HEK293 (cell line): ENCODE data around the gene NPDC1.

Source experiments
- CTCF ChIA-PET: fragments of 350-600 bp; formaldehyde crosslinking; extraction: SDS; loops from one replicate; lab custom pipeline; 2021; ENCODE audit warnings: antibody characterized with exemption; lab: Yijun Ruan, JAX
- POLR2A ChIA-PET: fragments of 300-600 bp; formaldehyde crosslinking; extraction: SDS; loops from one replicate; lab custom pipeline; 2020; ENCODE audit warnings: antibody characterized with exemption, inconsistent platforms; lab: Yijun Ruan, JAX
- H3K27ac ChIP-seq: fragments of 200-500 bp; sonication (Bioruptor generic); 2 replicates; pipeline ENCODE4 v1.5.1; 2014; ENCODE audit warnings: low read depth, low read length, control low read depth, inconsistent platforms; ENCODE audit errors: extremely low read depth
- H3K36me3 ChIP-seq, 2 experiments: fragments of 200-500 bp in 1 of 2; sonication (Bioruptor generic) in 1 of 2; 1 replicate in 1 of 2; 2 replicates in 1 of 2; pipeline ENCODE4 v1.5.1; 2014 to 2017; ENCODE audit warnings: inconsistent platforms in 2 of 2, low read length in 2 of 2; ENCODE audit not compliant: control insufficient read depth in 2 of 2, insufficient read depth in 1 of 2
- H3K4me1 ChIP-seq: fragments of 200-500 bp; sonication (Bioruptor generic); 2 replicates; pipeline ENCODE4 v1.5.1; 2014; ENCODE audit warnings: mild to moderate bottlenecking, low read length, inconsistent platforms; ENCODE audit not compliant: control insufficient read depth, insufficient read depth
- H3K4me3 ChIP-seq: 2 replicates; pipeline ENCODE4 v1.5.1; 2011; ENCODE audit warnings: low read depth, mild to moderate bottlenecking, control low read depth, low read length, moderate library complexity
- H3K9me3 ChIP-seq: fragments of 200-500 bp; sonication (Bioruptor generic); 2 replicates; pipeline ENCODE4 v1.5.1; 2014; ENCODE audit warnings: low read depth, low read length, inconsistent platforms; ENCODE audit not compliant: control insufficient read depth, insufficient read depth
- MEIS1 ChIP-seq: sonication (generic); formaldehyde crosslinking; IDR thresholded peaks from 2 replicates; pipeline ENCODE4 v1.8.1; 2022; ENCODE audit warnings: missing genetic modification reagents, mild to moderate bottlenecking, borderline replicate concordance
- MYNN ChIP-seq: fragments of 450-650 bp; formaldehyde crosslinking; IDR thresholded peaks from 2 replicates; pipeline ENCODE4 v1.5.1; 2016; ENCODE audit warnings: missing biosample characterization, missing genetic modification characterization, borderline replicate concordance
- PRDM1 ChIP-seq: fragments of 450-650 bp; formaldehyde crosslinking; IDR thresholded peaks from 2 replicates; pipeline ENCODE4; 2016; ENCODE audit warnings: missing biosample characterization, missing genetic modification characterization
- PRDM2 ChIP-seq: fragments of 450-650 bp; formaldehyde crosslinking; IDR thresholded peaks from 2 replicates; pipeline ENCODE4 v1.5.1; 2016; ENCODE audit warnings: missing biosample characterization, missing genetic modification characterization, borderline replicate concordance
- PRDM6 ChIP-seq: fragments of 450-650 bp; formaldehyde crosslinking; IDR thresholded peaks from 2 replicates; pipeline ENCODE4 v1.5.1; 2017; ENCODE audit warnings: missing biosample characterization, missing genetic modification characterization
- RBAK ChIP-seq: fragments of 450-650 bp; formaldehyde crosslinking; IDR thresholded peaks from 2 replicates; pipeline ENCODE4 v1.5.1; 2016; ENCODE audit warnings: missing biosample characterization, missing genetic modification characterization
- ZBTB44 ChIP-seq: fragments of 450-650 bp; IDR thresholded peaks from 2 replicates; pipeline ENCODE4 v1.5.1; 2018; ENCODE audit warnings: missing biosample characterization, mild to moderate bottlenecking, missing genetic modification characterization
- ZBTB48 ChIP-seq: fragments of 450-650 bp; formaldehyde crosslinking; IDR thresholded peaks from 2 replicates; pipeline ENCODE4 v1.5.1; 2016; ENCODE audit warnings: missing biosample characterization, missing genetic modification characterization
- ZNF114 ChIP-seq: fragments of 450-650 bp; formaldehyde crosslinking; IDR thresholded peaks from 2 replicates; pipeline ENCODE4 v1.5.0; 2017; ENCODE audit warnings: missing biosample characterization, missing genetic modification characterization
- ZNF121 ChIP-seq: fragments of 450-650 bp; formaldehyde crosslinking; IDR thresholded peaks from 2 replicates; pipeline ENCODE4 v1.5.1; 2016; ENCODE audit warnings: missing biosample characterization, missing genetic modification characterization
- ZNF223 ChIP-seq: fragments of 450-650 bp; formaldehyde crosslinking; IDR thresholded peaks from 2 replicates; pipeline ENCODE4 v1.5.1; 2016; ENCODE audit warnings: missing biosample characterization, missing genetic modification characterization
- ZNF391 ChIP-seq: fragments of 450-650 bp; formaldehyde crosslinking; IDR thresholded peaks from 2 replicates; pipeline ENCODE4 v1.5.1; 2016; ENCODE audit warnings: low read depth, missing biosample characterization, missing genetic modification characterization, borderline replicate concordance
- ZNF416 ChIP-seq: fragments of 450-650 bp; formaldehyde crosslinking; IDR thresholded peaks from 2 replicates; pipeline ENCODE4 v1.5.1; 2016; ENCODE audit warnings: missing biosample characterization, missing genetic modification characterization
- ZNF473 ChIP-seq: fragments of 450-650 bp; formaldehyde crosslinking; IDR thresholded peaks from 2 replicates; pipeline ENCODE4 v1.5.1; 2017; ENCODE audit warnings: missing biosample characterization, missing genetic modification characterization
- ZNF548 ChIP-seq: fragments of 450-650 bp; formaldehyde crosslinking; IDR thresholded peaks from 2 replicates; pipeline ENCODE4 v1.5.1; 2016; ENCODE audit warnings: missing biosample characterization, missing genetic modification characterization
- ZNF558 ChIP-seq: fragments of 450-650 bp; formaldehyde crosslinking; IDR thresholded peaks from 2 replicates; pipeline ENCODE4 v1.5.1; 2016; ENCODE audit warnings: missing biosample characterization, missing genetic modification characterization
- ZNF561 ChIP-seq: fragments of 450-650 bp; IDR thresholded peaks from 2 replicates; pipeline ENCODE4 v1.5.1; 2018; ENCODE audit warnings: missing biosample characterization, missing genetic modification characterization, borderline replicate concordance
- ZNF596 ChIP-seq: fragments of 450-650 bp; IDR thresholded peaks from 2 replicates; pipeline ENCODE4 v1.5.0; 2018; ENCODE audit warnings: missing biosample characterization, mild to moderate bottlenecking, missing genetic modification characterization, moderate library complexity
- ZNF623 ChIP-seq: fragments of 450-650 bp; formaldehyde crosslinking; IDR thresholded peaks from 2 replicates; pipeline ENCODE4 v1.5.1; 2016; ENCODE audit warnings: missing biosample characterization, missing genetic modification characterization
- ZNF624 ChIP-seq: fragments of 450-650 bp; formaldehyde crosslinking; IDR thresholded peaks from 2 replicates; pipeline ENCODE4 v1.5.1; 2017; ENCODE audit warnings: missing biosample characterization, missing genetic modification characterization
- ZNF768 ChIP-seq: fragments of 450-650 bp; formaldehyde crosslinking; IDR thresholded peaks from 2 replicates; pipeline ENCODE4 v1.5.1; 2018; ENCODE audit warnings: missing biosample characterization, mild to moderate bottlenecking, missing genetic modification characterization
- ZNF830 ChIP-seq: fragments of 450-650 bp; IDR thresholded peaks from 2 replicates; pipeline ENCODE4 v1.5.0; 2018; ENCODE audit warnings: missing biosample characterization, missing genetic modification characterization, low read depth, mild to moderate bottlenecking, moderate library complexity
- ZSCAN23 ChIP-seq: fragments of 450-650 bp; formaldehyde crosslinking; IDR thresholded peaks from 2 replicates; pipeline ENCODE4 v1.5.1; 2016; ENCODE audit warnings: missing biosample characterization, missing genetic modification characterization
- TF ChIP-seq, protein P1 (sequence below): fragments of 450-650 bp; formaldehyde crosslinking; IDR thresholded peaks from 2 replicates; pipeline ENCODE4 v1.5.1; 2016; ENCODE audit warnings: missing biosample characterization, missing genetic modification characterization
- TF ChIP-seq, protein P2 (sequence below): fragments of 450-650 bp; formaldehyde crosslinking; IDR thresholded peaks from 2 replicates; pipeline ENCODE4 v1.5.1; 2016; ENCODE audit warnings: missing biosample characterization, missing genetic modification characterization

Gene NPDC1

GRCh38 chr9:137070201-137070905 lies 24.4 kb upstream of the NPDC1 start, which contains the start of gene SAPCD2:
Gene SAPCD2, minus strand, starts transcription at chr9:137070557. Its CDS starts 97 bp downstream, at chr9:137070460.
- Histone ChIP-seq H3K4me1 (peaks cover 10% of the 10 kb centered on the region; the same call in 1 of the 2 replicates), H3K36me3 (peaks cover 0 to 10% of the 10 kb centered on the region in 2 experiments; a peak in 1 of 3 replicates), H3K4me3 (peak within 1 kb of the TSS; percentile 38), H3K9me3 (no peaks in the 10 kb centered on the region), H3K27ac (peak within 1 kb of the TSS; percentile 71)
- POLR2A ChIA-PET: interaction anchor here (0.6 to 9.1 kb wide), 33 partner anchors 10 to 722 kb away, joined by 3 to 137 read pairs (median 4); partner anchors contain the start of genes DNLZ, ENTPD2, MAN1B1 and NPDC1
- CTCF ChIA-PET: interaction anchor here (0.6 to 11.3 kb wide), 13 partner anchors 14 to 295 kb away, joined by 3 to 237 read pairs (median 6); partner anchors contain the start of genes ABCA2, CYSRT1, ENTPD2 and LRRC26
- TF ChIP-seq ZNF558 (tag by site-specific recombination) (no peak), ZBTB44 (tag by site-specific recombination) (peak; percentile 27; the same call in 1 of the 2 replicates), ZNF391 (tag by site-specific recombination) (no peak), ZNF768 (tag by site-specific recombination) (no peak), ZNF473 (tag by site-specific recombination) (no peak), ZNF114 (no peak), PRDM2 (no peak), ZNF121 (tag by site-specific recombination) (no peak), ZNF624 (no peak), MYNN (no peak), ZNF561 (tag by site-specific recombination) (0 out of 2 replicates have a peak, but pooled peaks have one; percentile 11), ZNF223 (no peak), ZBTB48 (no peak; the same call in 1 of the 2 replicates), ZNF416 (tag by site-specific recombination) (no peak), MEIS1 (CRISPR knock-in tag) (no peak), ZNF596 (tag by site-specific recombination) (peak; percentile 23; the same call in 1 of the 2 replicates), ZNF548 (tag by site-specific recombination) (no peak), ZSCAN23 (tag by site-specific recombination) (no peak), ZNF830 (tag by site-specific recombination) (no peak), ZNF623 (tag by site-specific recombination) (no peak), PRDM6 (tag by site-specific recombination) (no peak), RBAK (tag by site-specific recombination) (no peak), PRDM1 (tag by site-specific recombination) (no peak)
- TF ChIP-seq, protein P1, sequence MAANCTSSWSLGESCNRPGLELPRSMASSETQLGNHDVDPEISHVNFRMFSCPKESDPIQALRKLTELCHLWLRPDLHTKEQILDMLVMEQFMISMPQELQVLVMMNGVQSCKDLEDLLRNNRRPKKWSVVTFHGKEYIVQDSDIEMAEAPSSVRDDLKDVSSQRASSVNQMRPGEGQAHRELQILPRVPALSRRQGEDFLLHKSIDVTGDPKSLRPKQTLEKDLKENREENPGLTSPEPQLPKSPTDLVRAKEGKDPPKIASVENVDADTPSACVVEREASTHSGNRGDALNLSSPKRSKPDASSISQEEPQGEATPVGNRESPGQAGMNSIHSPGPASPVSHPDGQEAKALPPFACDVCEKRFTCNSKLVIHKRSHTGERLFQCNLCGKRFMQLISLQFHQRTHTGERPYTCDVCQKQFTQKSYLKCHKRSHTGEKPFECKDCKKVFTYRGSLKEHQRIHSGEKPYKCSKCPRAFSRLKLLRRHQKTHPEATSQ (tag by site-specific recombination): no peak
- TF ChIP-seq, protein P2, sequence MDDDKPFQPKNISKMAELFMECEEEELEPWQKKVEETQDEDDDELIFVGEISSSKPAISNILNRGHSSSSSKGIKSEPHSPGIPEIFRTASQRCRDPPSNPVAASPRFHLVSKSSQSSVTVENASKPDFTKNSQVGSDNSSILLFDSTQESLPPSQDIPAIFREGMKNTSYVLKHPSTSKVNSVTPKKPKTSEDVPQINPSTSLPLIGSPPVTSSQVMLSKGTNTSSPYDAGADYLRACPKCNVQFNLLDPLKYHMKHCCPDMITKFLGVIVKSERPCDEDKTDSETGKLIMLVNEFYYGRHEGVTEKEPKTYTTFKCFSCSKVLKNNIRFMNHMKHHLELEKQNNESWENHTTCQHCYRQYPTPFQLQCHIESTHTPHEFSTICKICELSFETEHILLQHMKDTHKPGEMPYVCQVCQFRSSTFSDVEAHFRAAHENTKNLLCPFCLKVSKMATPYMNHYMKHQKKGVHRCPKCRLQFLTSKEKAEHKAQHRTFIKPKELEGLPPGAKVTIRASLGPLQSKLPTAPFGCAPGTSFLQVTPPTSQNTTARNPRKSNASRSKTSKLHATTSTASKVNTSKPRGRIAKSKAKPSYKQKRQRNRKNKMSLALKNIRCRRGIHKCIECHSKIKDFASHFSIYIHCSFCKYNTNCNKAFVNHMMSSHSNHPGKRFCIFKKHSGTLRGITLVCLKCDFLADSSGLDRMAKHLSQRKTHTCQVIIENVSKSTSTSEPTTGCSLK (tag by site-specific recombination): no peak
